ENCODE data around the gene COL6A2. TPM values are rescaled to one million over a fixed set of nuclear protein-coding genes. Genes with fewer than 3 reads are reported as not detected.
"Not testable (repeated sequence)": the region's sequence is repeated elsewhere in the genome, so short reads cannot be mapped to it uniquely, and the experiment has no call there.

The COL6A2 gene
- total and polyA plus RNA-seq, 2 of the 4 experiments (the other 2 are of a cell fraction): 208 to 1,065 TPM

GRCh38 chr21:46076724-46077123, 21.2 kb upstream of the COL6A2 start:
- H3K56ac ChIP-seq (ENCODE audit: extremely low read depth, insufficient read depth, low read length); H3K4me3 ChIP-seq (ENCODE audit: insufficient read depth, low read depth, low read length); H3K4me2 ChIP-seq (ENCODE audit: low read depth, low read length); H3K18ac ChIP-seq (ENCODE audit: low read depth, low read length); DNase-seq; H3K23ac ChIP-seq (ENCODE audit: low read depth, low read length); CTCF ChIA-PET; intact Hi-C loops (cut with micrococcal nuclease); ATAC-seq (ENCODE audit: low read depth); H3K27ac ChIP-seq (ENCODE audit: insufficient read depth, low read length); H4K8ac ChIP-seq (ENCODE audit: low read depth in 2 of 2, low read length in 2 of 2); H2AFZ ChIP-seq (replicated peaks; ENCODE audit: low read length, poor library complexity); H2AK9ac ChIP-seq (replicated peaks; ENCODE audit: low read depth, low read length, poor library complexity); BruUV-seq (replicated peaks); POLR2A ChIA-PET (ENCODE audit: unreplicated experiment); H4K20me1 ChIP-seq (ENCODE audit: insufficient read depth, low read length); H4K91ac ChIP-seq (ENCODE audit: insufficient read depth, low read depth, low read length); in situ Hi-C loops (cut with MboI; ENCODE audit: low sequenced_read_pairs); H4K5ac ChIP-seq (ENCODE audit: low read depth, low read length); H3K9me3 ChIP-seq (ENCODE audit: control insufficient read depth, insufficient read depth, low read length); dilution Hi-C loops (cut with HindIII; ENCODE audit: low sequenced_read_pairs, unreplicated experiment); H2BK20ac ChIP-seq (ENCODE audit: low read depth, low read length); H3K9ac ChIP-seq (ENCODE audit: low read depth, low read length); H3K4ac ChIP-seq (ENCODE audit: low read depth, low read length); H3K14ac ChIP-seq (replicated peaks; ENCODE audit: low read depth, low read length); H2BK15ac ChIP-seq (ENCODE audit: low read depth, low read length); H2BK5ac ChIP-seq (ENCODE audit: low read depth, low read length, poor library complexity, severe bottlenecking); H3K27me3 ChIP-seq (ENCODE audit: control insufficient read depth, insufficient read depth, low read length); H3K36me3 ChIP-seq (ENCODE audit: control insufficient read depth, insufficient read depth, low read length): not testable (repeated sequence)
- peaks cover 24% of the 10 kb centered on the region for H3K4me1 ChIP-seq (ENCODE audit: control insufficient read depth, insufficient read depth, low read length)
- H2BK120ac ChIP-seq (ENCODE audit: low read depth, low read length): 0 out of 2 replicates have a peak overlapping the region, but pooled peaks have one; percentile 42
- H3K79me1 ChIP-seq (ENCODE audit: low read depth in 1 of 2, low read length in 2 of 2): peaks cover 0 to 12% of the 10 kb centered on the region in 2 experiments; a peak in 2 of 4 replicates
- H2AK5ac ChIP-seq (ENCODE audit: low read depth, low read length): 0 out of 2 replicates have a peak overlapping the region, but pooled peaks have one; percentile 40
- peaks cover 33% of the 10 kb centered on the region for H3K9me1 ChIP-seq (ENCODE audit: insufficient read depth, low read length)
- WGBS, 2 experiments (ENCODE audit: extremely low coverage in 2 of 2, insufficient read length in 1 of 2): 100% methylated on average over 1 of the region's 8 CpGs; no CpG with 5 or more reads in 1 of the 2 experiments
